Retinal pigment epithelial cell (primary cell): Measurements from ENCODE around the gene ERAL1.
"Not testable (repeated sequence)": the region's sequence is repeated elsewhere in the genome, so short reads cannot be mapped to it uniquely, and the experiment has no call there.

ENCODE experiments used
- DNase-seq: peaks from one replicate; pipeline ENCODE4 v3.0.0-alpha.2; 2010; ENCODE audit warnings: low read depth
- H3K4me3 ChIP-seq: 2 replicates; pipeline ENCODE4 v1.5.1; 2011; ENCODE audit warnings: mild to moderate bottlenecking, low read length, control low read depth, moderate library complexity
- CTCF ChIP-seq: conservative IDR thresholded peaks from 2 replicates; pipeline ENCODE4 v1.5.1; 2011; ENCODE audit warnings: low read depth, low read length, control low read depth, inconsistent platforms

The ERAL1 gene

GRCh38 chr17:28839221-28839620, 15.6 kb upstream of the ERAL1 start:
- DNase-seq: no peak
- TF ChIP-seq CTCF: no peak
- H3K4me3 ChIP-seq: no peak overlapping the region

- H3K4me3 ChIP-seq: peak overlapping the region; percentile 94
- no peak for TF ChIP-seq CTCF
- no peak for DNase-seq
Observed at GRCh38 chr17:28841901-28842281, 12.9 kb upstream of the ERAL1 start.

DNA sequence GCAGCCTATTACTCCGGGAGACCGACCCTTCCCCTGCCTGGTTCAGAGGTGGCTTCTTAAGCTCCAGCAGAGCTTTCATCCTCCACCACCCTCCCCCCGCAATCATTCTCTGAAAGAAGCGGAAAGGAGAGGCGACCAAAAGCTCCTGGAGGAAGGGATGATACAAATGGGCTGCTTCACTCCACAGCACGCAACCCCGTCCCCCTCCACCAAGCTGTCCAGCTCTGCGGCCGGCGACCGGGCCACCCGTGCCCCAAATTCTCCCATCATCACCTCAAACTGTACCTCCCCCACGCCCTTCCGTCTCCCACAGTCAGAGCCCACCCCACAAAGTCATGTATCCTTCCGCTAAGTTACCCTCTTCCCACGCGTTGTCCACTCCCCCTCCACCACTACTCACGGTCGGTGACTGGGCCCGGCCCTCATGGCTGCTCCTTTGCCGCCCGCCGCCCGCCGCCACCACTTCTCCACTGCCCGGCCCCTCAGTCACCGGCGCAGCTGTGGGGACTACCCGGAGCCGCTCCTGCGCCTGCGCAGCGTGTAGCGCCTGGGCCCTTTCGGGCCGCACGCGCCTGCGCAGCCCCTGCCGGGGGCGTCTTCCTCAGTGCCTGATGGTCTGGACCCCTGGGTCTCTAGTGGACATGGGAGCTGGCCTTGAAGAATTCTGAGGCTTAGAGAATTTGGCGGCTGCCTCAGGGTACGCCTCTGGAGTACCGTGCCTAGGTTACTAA, 12.4 kb upstream of the ERAL1 start, which contains the start of gene FAM222B:
Gene FAM222B, minus strand, starts transcription at position 509 of the 731 bp plus-strand sequence. CDS start 76,123 bp downstream, outside the sequence.
- peak within 1 kb of the TSS; percentile 94 for H3K4me3 ChIP-seq
- TF ChIP-seq CTCF: no peak
- DNase-seq: peak; percentile 36

DNA sequence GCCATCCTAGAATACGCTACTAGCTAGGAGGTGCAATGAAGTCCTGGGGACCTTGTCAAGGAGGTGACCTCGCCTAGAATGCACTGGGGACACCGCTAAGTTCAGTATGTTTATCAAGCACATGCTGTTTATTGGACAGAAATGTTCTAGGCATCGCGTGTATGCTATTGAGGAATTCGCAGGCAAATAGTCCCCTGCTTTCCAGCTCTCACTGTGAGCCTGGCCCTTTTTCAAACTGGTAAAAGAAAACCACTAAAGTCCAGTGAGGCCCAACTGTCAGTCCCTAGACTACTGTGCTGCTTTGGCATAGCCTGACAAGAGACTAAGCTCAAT, 11.0 kb upstream of the ERAL1 start:
- no peak overlapping the region for H3K4me3 ChIP-seq
- DNase-seq: no peak
- no peak for TF ChIP-seq CTCF

GRCh38 chr17:28846231-28846630, 8.6 kb upstream of the ERAL1 start:
- no peak for DNase-seq
- no peak overlapping the region for H3K4me3 ChIP-seq
- no peak for TF ChIP-seq CTCF

GRCh38 chr17:28846699-28847098, 8.1 kb upstream of the ERAL1 start:
- H3K4me3 ChIP-seq, DNase-seq: not testable (repeated sequence)

DNA sequence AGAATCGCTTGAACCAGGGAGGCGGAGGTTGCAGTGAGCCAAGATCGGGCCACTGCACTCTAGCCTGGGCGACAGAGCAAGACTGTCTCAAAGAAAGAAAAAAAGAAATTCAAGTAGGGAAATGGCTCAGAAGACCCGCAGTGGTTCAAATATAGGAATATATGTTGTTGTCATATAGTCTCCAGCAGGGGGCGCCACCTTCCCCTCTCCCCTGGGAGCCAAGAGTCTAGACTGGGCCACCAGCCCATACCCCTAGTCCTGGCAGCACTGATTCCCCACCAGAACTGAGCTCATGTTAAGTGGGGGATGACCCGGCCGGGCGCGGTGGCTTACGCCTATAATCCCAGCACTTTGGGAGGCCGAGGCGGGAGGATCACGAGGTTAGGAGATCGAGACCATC, 6.1 kb upstream of the ERAL1 start:
- TF ChIP-seq CTCF: peak; percentile 33
- DNase-seq, H3K4me3 ChIP-seq: not testable (repeated sequence)
